ENCODE measurements around the gene PHLDB2.

The PHLDB2 gene

DNA sequence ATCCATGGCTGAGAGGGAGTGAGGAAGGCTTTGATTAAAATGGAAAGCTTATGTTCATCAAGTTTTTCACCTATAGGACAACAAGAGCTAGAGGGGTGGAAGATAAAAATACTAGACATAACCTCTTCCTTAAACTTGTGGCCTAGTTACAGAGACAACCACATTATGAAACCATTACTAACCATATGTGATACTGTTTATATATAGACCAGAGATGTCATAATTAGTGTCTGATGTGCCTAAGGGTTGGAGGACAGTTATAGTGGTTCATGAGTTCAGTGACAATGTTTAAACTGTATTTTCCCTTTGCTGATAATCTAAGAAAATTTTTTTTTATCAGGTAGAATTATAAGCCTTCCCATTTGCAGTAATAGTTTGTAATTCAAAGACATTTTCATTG is 23.7 kb downstream of the PHLDB2 start:
- H3K4me3 ChIP-seq (ENCODE audit: low read length), result no peak overlapping the region

DNA sequence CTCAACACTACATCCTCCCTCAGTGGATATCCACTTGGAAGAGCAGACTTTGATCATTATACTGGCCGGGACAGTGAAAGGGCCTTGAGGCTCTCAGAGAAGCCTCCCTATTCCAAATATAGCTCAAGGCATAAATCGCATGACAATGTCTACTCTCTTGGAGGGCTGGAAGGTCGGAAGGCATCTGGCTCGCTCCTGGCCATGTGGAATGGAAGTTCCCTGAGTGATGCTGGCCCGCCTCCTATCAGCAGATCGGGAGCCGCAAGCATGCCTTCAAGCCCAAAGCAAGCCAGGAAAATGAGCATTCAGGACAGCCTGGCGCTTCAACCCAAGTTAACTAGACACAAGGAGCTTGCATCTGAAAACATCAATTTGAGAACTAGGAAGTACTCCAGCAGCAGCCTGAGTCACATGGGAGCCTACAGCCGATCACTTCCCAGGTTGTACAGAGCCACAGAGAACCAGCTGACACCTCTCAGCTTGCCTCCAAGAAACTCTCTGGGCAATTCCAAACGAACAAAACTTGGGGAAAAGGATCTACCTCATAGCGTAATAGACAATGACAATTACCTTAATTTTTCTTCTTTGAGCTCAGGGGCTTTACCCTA is 25.4 kb downstream of the PHLDB2 start:
- no peak for TF ChIP-seq ZNF274 (IDR thresholded peaks at IDR 0.05; ENCODE audit: low read depth, low read length)
- no peak overlapping the region for H3K4me3 ChIP-seq (ENCODE audit: low read length)

More for the DNA sequence above, 23.7 kb downstream of the PHLDB2 start:
- no peak for TF ChIP-seq ZNF274 (IDR thresholded peaks at IDR 0.05; ENCODE audit: low read depth, low read length)

DNA sequence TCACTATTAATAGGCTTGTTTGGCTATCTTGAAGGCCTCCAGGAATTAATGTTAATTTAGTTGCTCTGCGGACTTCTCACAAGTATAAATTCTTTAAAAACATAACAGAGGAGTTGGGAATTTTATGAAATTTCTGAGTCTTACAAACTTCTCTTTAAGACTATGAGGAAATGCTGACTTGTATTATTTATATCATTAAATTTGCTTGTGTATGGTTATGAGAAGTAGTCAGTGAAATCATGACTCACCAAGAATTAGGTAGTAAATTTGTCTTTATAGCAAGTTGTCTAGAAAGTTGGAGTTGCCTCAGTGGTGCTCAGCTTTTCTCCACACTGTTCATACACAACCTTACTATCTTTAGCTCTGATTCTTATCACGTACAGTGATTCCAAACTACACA is 26.5 kb downstream of the PHLDB2 start:
- H3K4me3 ChIP-seq (ENCODE audit: low read length), result no peak overlapping the region
- no peak for TF ChIP-seq ZNF274 (IDR thresholded peaks at IDR 0.05; ENCODE audit: low read depth, low read length)

DNA sequence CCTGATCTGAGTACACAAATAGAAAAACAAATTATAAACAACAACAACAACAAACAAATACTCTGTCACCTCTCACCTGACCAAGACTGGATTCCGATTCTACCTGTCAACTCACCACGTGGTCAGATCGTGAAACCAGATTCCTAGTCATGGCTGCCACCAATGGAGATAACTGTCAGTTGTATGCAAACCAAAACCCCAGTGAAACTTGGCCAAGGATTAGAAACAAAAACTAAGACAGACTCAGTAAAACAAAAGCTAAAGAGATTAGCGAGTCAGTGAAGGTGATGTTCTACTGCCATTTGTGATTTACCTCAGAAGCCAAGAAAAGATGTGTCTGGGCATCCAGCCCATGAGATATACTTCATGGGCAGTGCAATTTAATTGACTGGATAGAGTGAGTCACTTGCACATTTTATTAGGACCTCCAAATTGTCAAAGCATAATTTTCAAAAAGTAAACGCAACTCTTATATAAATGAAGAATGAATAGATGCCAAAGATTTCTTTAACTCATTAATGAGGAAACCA is 31.1 kb downstream of the PHLDB2 start:
- TF ChIP-seq ZNF274 (IDR thresholded peaks at IDR 0.05; ENCODE audit: low read depth, low read length), result no peak
- no peak overlapping the region for H3K4me3 ChIP-seq (ENCODE audit: low read length)

DNA sequence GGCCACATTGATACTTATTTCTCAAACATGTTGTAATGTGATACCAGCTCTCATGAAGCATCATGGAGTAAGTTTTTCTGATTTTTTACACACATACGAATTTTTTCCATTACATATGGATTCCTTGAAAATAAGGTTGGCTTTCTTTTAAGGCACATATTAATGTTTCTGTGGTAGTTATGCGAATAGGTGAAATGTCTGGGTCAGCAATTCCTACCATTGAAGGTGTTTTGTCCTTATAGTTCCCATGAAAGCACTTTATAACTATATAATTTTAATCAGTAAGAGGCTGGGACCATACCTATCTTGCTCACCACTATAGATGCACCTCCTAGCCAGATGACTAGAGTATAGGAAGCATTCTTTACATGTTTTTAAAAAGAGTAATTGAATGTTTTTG is 33.0 kb downstream of the PHLDB2 start:
- H3K4me3 ChIP-seq (ENCODE audit: low read length), result no peak overlapping the region
- no peak for TF ChIP-seq ZNF274 (IDR thresholded peaks at IDR 0.05; ENCODE audit: low read depth, low read length)

DNA sequence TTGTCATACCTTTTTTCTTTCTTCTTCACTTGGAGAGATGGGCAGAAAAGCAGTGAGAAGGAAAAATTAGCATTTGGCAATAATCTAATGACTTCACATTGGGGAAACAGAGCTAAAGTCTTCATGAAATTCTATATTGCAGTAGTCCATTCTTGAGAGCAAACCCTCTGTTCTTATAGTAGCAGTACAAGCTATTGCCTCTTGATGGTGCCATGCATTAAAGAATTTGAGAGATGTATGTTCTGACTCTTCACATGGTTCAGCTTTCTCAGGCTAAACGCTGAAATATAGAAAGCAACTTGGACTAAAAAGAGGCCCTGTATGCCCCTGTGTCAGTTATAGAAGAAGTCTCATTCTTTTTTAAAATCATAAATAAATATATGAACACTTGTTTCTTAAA is 36.0 kb downstream of the PHLDB2 start:
- TF ChIP-seq ZNF274 (IDR thresholded peaks at IDR 0.05; ENCODE audit: low read depth, low read length), result no peak
- no peak overlapping the region for H3K4me3 ChIP-seq (ENCODE audit: low read length)

DNA sequence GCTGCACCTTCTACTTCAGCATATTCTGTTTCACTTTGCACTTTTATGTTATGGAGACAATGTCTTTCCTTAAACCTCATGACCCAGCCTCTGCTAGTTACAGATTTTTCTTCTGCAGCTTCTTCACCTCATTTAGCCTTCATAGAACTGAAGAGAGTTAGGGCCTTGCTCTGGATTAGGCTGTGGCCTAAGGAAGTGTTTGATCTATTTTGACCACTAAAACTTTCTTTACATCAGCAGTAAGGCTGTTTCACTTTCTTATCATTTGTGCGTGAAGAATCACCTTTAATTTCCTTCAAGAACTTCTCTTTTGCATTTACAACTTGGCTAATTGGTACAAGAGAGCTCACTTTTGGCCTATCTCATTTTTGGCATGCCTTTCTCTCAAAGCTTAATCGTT is 40.9 kb downstream of the PHLDB2 start:
- H3K4me3 ChIP-seq (ENCODE audit: low read length), result no peak overlapping the region
- no peak for TF ChIP-seq ZNF274 (IDR thresholded peaks at IDR 0.05; ENCODE audit: low read depth, low read length)

DNA sequence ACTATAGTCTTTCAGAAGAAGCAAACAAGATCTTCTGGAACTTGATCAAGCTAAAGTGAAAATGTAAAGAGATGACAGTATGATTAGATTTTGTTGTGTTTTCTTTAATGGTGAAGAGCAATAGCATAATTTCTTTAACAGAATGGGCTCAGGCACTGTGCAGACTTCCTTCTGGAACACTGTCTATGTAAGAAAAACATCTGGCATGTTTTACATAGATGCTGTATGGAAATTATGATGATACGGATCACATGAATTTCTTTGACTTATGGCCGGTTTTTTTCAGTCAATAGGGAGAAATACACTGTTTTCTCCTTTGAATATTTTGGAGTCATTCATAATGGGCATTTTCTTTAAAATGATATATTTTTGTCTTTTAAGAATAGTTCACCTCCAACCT is 42.6 kb downstream of the PHLDB2 start:
- no peak overlapping the region for H3K4me3 ChIP-seq (ENCODE audit: low read length)
- TF ChIP-seq ZNF274 (IDR thresholded peaks at IDR 0.05; ENCODE audit: low read depth, low read length), result no peak

DNA sequence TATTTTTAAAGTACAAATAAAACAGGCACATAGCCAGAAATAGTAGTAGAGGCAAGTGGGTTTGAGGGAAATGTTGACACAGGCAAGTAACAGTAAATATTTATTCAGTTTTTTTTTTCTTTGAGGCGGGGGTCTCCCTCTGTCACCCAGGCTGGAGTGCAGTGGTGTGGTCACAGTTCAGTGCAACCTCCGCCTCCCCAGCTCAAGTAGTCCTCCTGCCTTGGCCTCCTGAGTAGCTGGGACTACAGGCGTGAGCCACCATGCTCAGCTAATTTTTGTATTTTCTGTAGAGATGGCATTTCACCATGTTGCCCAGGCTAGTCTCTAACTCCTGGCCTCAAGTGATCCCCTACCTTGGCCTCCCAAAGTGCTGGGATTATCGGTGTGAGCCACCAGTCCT is 43.5 kb downstream of the PHLDB2 start:
- no peak overlapping the region for H3K4me3 ChIP-seq (ENCODE audit: low read length)
- TF ChIP-seq ZNF274 (IDR thresholded peaks at IDR 0.05; ENCODE audit: low read depth, low read length), result no peak

DNA sequence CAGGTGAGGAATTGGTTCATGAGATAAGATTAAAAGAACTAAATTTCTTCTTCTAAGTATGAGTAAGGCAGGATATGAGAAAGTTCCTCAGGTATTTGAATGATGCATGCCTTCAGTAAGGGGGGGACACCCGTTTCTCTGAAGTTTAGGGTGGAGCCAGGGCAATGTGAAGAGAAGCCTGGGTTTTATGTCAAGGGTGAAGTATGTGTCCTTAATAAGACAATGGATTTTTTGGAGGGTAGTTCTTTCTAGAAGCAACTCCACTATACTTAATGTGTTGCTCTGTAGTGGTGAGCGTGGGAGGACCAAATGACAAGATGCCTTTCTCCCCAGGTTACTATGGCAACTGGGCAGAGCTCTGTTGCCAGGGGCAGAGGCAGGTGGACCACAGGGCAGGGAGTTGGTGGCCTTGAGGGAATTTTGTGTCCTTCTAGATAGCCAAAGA is 44.0 kb downstream of the PHLDB2 start:
- no peak overlapping the region for H3K4me3 ChIP-seq (ENCODE audit: low read length)
- TF ChIP-seq ZNF274 (IDR thresholded peaks at IDR 0.05; ENCODE audit: low read depth, low read length), result no peak

DNA sequence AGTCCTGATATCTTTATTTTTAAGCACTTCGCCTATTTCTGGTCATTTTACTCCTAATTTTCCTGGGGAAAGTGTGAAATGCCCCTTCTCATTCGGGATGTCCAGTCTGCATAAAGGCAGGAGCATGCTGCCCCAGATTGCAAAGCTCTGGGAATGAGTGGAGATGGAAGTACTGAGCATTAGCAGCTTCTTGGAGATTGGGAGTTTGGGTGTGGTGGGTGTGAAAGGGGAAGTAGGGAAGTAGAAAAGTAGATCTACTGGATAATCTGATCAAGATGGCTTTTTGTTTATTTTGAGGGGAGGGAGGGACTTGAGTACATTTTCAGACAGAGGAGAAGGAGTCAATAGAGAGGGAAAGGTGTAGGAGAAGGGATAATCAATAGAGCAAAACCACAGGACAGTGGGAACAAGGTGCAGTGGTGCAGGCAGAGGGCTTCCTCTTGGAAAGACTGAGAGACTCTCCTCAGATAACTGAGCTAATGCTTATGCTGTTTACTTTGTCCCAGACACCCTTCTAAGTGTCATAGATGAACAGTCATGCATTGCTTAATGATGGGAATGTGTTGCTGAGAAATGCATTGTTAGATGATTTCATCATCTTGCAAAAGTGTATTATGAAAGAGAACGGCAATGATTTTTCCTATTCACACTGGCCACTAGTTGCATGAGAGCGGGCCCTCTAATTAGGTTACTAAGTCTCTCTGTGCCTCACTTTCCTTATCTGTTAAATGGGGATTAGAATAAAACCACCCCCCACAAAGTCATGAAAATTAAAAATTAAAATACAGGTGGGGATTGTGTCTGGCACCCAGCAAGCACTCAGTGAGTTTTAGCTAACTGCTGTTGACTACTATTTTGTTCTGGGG is 45.5 kb downstream of the PHLDB2 start:
- H3K4me3 ChIP-seq (ENCODE audit: low read length), result no peak overlapping the region
- TF ChIP-seq ZNF274 (IDR thresholded peaks at IDR 0.05; ENCODE audit: low read depth, low read length), result no peak

DNA sequence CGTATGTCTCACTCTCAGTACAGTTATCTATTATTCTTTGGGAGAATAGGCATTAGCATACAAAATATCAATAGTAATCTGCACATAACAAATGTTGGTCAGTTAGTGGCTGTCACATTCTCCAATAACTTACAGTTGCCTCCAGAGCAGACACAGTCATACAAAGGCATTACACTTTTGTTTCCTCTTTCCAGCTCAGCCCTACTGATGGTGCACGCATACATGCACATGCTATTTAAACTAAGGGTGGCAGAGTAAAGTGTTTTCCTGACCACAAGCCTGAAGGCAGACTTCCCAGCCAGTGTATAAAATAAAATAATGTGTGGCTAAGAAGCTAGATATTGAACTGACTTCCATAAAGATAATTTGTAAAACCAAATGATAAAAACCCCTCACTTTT is 47.6 kb downstream of the PHLDB2 start:
- TF ChIP-seq ZNF274 (IDR thresholded peaks at IDR 0.05; ENCODE audit: low read depth, low read length), result no peak
- H3K4me3 ChIP-seq (ENCODE audit: low read length), result no peak overlapping the region

DNA sequence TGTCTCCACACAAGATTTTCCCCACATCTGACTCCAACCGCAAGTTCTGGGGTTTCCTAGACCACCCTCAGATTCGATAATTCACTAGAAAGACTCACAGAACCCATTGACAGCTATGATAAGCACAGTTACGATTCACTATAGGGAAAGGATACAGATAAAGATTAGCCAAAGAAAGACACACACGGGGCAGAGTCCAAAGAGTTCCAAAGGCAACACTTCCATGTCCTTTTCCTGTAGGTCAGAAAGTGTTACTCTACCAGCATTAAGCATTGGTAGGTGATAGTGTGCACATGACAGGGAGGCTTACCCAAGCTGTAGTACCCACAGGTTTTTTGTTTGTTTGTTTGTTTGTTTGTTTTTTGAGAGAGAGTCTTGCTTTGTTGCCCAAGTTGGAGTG is 48.1 kb downstream of the PHLDB2 start:
- no peak overlapping the region for H3K4me3 ChIP-seq (ENCODE audit: low read length)
- TF ChIP-seq ZNF274 (IDR thresholded peaks at IDR 0.05; ENCODE audit: low read depth, low read length), result no peak

DNA sequence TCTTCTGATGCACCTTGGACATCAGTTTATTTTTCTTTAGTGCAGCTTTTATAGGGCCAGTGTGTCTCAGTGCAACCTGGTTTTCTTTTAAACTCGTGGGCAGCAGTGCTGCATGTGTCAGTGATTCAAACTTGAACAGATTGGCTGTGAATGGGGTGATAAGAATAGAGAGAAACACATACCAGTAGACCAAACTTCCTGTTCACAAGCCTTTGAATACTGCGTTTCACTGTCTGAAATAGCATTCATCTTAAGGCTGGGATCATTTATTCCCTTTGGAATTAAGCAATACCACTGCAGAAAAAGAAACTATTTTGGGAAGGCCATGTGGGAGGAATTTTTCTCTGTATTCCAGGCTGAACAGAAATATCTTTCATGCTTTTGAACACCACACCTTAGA is 51.7 kb downstream of the PHLDB2 start:
- no peak for TF ChIP-seq ZNF274 (IDR thresholded peaks at IDR 0.05; ENCODE audit: low read depth, low read length)
- H3K4me3 ChIP-seq (ENCODE audit: low read length), result no peak overlapping the region

DNA sequence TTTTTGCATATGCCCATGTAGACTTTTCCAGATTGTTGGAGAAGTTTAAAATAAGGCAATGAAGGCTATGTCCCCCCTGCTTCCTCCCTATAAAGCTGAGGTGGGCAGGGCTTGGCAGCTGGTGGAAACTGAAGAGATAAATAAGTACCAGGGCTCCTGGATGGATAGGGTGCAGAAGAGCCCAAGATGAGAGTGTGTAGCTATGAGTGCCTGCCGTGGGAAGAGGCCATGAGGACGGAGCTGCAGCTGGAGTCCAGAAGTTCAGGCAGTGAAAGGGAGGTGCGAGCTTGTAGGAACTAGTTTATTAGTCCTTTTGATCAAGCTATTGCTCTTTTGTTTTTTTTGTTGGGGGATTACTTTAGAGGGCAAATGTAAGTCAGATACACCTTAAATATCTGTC is 52.4 kb downstream of the PHLDB2 start:
- TF ChIP-seq ZNF274 (IDR thresholded peaks at IDR 0.05; ENCODE audit: low read depth, low read length), result no peak
- H3K4me3 ChIP-seq (ENCODE audit: low read length), result no peak overlapping the region

Data from GM08714 (cell line).